H1 (cell line): ENCODE results near the gene DFFA. TPM values are rescaled to one million over a fixed set of nuclear protein-coding genes. Genes with fewer than 3 reads are reported as not detected.

Source experiments
- ATF2 ChIP-seq: IDR thresholded peaks from 2 replicates; pipeline ENCODE4 v1.6.1; 2012; ENCODE audit warnings: low read length, inconsistent platforms
- FOSL1 ChIP-seq: IDR thresholded peaks from 2 replicates; pipeline ENCODE4 v1.6.1; 2011; ENCODE audit warnings: mild to moderate bottlenecking, low read depth, low read length, moderate library complexity; ENCODE audit not compliant: insufficient read depth
- JUN ChIP-seq: IDR thresholded peaks from 2 replicates; pipeline ENCODE4 v1.6.1; 2011; ENCODE audit warnings: low read depth, mild to moderate bottlenecking, improper control_type of control experiment, low read length
- KDM1A ChIP-seq: fragments of 200-600, 300-600 bp; sonication (generic); IDR thresholded peaks from 2 replicates; pipeline ENCODE4 v1.7.1; 2016; ENCODE audit warnings: mild to moderate bottlenecking, low read length, borderline replicate concordance
- MAX ChIP-seq: IDR thresholded peaks from 2 replicates; pipeline ENCODE4 v1.6.1; 2012; ENCODE audit warnings: inconsistent platforms
- PHF8 ChIP-seq: fragments of 200-600 bp; sonication (generic); conservative IDR thresholded peaks from 2 replicates; pipeline ENCODE4 v1.7.1; 2012; ENCODE audit warnings: low read depth, mild to moderate bottlenecking, inconsistent platforms, low read length, moderate library complexity
- POU5F1 ChIP-seq: IDR thresholded peaks from 2 replicates; pipeline ENCODE4 v1.6.1; 2011; ENCODE audit warnings: low read depth, mild to moderate bottlenecking, low read length, moderate library complexity
- RAD21 ChIP-seq, 2 experiments: IDR thresholded peaks in 1 of 2; conservative IDR thresholded peaks in 1 of 2; 2 replicates each; pipeline ENCODE4 v1.6.1; 2011; ENCODE audit warnings: low read depth in 2 of 2, low read length in 2 of 2, improper control_type of control experiment in 1 of 2, inconsistent platforms in 1 of 2, mild to moderate bottlenecking in 1 of 2, moderate library complexity in 1 of 2
- SIN3A ChIP-seq, 2 experiments: IDR thresholded peaks in 1 of 2; conservative IDR thresholded peaks in 1 of 2; 2 replicates each; pipeline ENCODE4 v1.6.1; 2011 to 2012; ENCODE audit warnings: low read length in 2 of 2, improper control_type of control experiment in 1 of 2, low read depth in 1 of 2, mild to moderate bottlenecking in 1 of 2
- polyA plus RNA-seq, 7 experiments: library from polyadenylated mRNA; depleted of rRNA in 3 of 7; stranded (reverse) in 5 of 7; unstranded in 2 of 7; fragments of >200 nt in 5 of 7; fragments of 200-250 nt in 2 of 7; gene quantifications; 1 replicate in 5 of 7; 2 replicates in 1 of 7; 4 replicates in 1 of 7; pipeline versions ENCODE4 v1.2.1 to v1.2.3, GENCODE V29; 2011 to 2013; ENCODE audit warnings: missing spikeins in 2 of 7, mixed read lengths in 2 of 7
- total RNA-seq: library from RNA; stranded (reverse); fragmentation: NEBNext Ultra II Directional; extraction: Animal tissue kit (Norgen Biotek cat#: 25700); gene quantifications from 2 replicates; pipeline ENCODE4 v1.2.1, GENCODE V29; 2021

DFFA gene
- total and polyA plus RNA-seq, 2 of the 8 experiments (the other 6 are each of a cell fraction or from before 2014, with no cell fraction given) = 34.3 to 79.9 TPM

GRCh38 chr1:10495475-10495817 lies 23.1 kb upstream of the DFFA start (continued):
- TF ChIP-seq ATF2 = no peak
- no peak for TF ChIP-seq KDM1A
- TF ChIP-seq FOSL1 = no peak
- TF ChIP-seq SIN3A (conservative IDR thresholded peaks at IDR 0.05 in 1 of 2, IDR thresholded peaks at IDR 0.05 in 1 of 2; ENCODE audit: low read depth in 1 of 2, low read length in 2 of 2) = no peak
- no peak for TF ChIP-seq RAD21 (IDR thresholded peaks at IDR 0.05 in 1 of 2, conservative IDR thresholded peaks at IDR 0.05 in 1 of 2; ENCODE audit: low read depth in 2 of 2, low read length in 2 of 2)
- TF ChIP-seq JUN = no peak
- no peak for TF ChIP-seq MAX
- no peak for TF ChIP-seq PHF8
- no peak for TF ChIP-seq POU5F1
